ENCODE data around the gene CGA.

DNA sequence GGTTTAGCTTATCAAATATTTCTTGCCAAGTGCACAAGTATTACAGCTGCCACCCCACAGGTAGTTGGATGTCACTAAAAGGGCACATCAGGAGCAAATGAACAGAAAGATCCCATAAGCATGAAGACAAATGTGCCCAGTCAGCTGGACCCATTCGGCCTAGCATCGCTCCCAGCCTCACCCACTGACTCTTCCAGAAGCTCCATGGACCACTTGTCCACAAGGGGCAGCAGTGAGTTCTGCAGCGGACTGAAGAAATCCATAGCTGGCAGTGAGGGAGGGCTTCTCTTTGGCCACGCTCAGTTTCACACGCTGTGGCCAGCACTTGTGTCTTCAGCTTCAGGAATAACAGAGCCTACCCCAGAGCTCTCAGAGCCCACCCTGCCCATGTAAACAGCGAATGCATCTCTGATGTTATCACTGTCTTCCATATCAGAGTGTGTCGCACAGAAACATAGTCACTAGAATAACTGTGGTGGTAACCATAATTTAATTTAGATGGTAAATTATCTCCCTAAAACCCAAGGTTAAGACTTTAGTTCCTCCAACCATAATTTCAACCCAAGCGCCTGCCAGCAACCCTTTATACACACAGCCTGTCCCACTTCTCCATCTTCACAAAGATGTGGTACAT lies 15.8 kb downstream of the CGA start:
- TF ChIP-seq, protein P1, sequence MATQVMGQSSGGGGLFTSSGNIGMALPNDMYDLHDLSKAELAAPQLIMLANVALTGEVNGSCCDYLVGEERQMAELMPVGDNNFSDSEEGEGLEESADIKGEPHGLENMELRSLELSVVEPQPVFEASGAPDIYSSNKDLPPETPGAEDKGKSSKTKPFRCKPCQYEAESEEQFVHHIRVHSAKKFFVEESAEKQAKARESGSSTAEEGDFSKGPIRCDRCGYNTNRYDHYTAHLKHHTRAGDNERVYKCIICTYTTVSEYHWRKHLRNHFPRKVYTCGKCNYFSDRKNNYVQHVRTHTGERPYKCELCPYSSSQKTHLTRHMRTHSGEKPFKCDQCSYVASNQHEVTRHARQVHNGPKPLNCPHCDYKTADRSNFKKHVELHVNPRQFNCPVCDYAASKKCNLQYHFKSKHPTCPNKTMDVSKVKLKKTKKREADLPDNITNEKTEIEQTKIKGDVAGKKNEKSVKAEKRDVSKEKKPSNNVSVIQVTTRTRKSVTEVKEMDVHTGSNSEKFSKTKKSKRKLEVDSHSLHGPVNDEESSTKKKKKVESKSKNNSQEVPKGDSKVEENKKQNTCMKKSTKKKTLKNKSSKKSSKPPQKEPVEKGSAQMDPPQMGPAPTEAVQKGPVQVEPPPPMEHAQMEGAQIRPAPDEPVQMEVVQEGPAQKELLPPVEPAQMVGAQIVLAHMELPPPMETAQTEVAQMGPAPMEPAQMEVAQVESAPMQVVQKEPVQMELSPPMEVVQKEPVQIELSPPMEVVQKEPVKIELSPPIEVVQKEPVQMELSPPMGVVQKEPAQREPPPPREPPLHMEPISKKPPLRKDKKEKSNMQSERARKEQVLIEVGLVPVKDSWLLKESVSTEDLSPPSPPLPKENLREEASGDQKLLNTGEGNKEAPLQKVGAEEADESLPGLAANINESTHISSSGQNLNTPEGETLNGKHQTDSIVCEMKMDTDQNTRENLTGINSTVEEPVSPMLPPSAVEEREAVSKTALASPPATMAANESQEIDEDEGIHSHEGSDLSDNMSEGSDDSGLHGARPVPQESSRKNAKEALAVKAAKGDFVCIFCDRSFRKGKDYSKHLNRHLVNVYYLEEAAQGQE (IDR thresholded peaks at IDR 0.05; ENCODE audit: insufficient read depth in 1 of 2, low read depth in 2 of 2, low read length in 2 of 2), result no peak
- no peak for TF ChIP-seq POLR2AphosphoS5 (IDR thresholded peaks at IDR 0.05; ENCODE audit: low read depth, low read length)
- TF ChIP-seq TAF1 (IDR thresholded peaks at IDR 0.05; ENCODE audit: borderline replicate concordance, insufficient read depth, low read length), result no peak
